Limb (tissue), 2 donors: ENCODE results near the gene SLC35G6.
"Not testable (repeated sequence)": the region's sequence is repeated elsewhere in the genome, so short reads cannot be mapped to it uniquely, and the experiment has no call there.

Source experiments
- DNase-seq, 2 donors: peaks; one replicate each; pipeline ENCODE4 v3.0.0-alpha.2; 2016; ENCODE audit errors: extremely low spot score in 2 of 2

Gene SLC35G6

GRCh38 chr17:7481275-7481674 is at the start of gene SLC35G6:
TSS of gene SLC35G6 (plus strand) at chr17:7481446. CDS start at chr17:7481517, 71 bp downstream.
- DNase-seq, result not testable (repeated sequence)

DNA sequence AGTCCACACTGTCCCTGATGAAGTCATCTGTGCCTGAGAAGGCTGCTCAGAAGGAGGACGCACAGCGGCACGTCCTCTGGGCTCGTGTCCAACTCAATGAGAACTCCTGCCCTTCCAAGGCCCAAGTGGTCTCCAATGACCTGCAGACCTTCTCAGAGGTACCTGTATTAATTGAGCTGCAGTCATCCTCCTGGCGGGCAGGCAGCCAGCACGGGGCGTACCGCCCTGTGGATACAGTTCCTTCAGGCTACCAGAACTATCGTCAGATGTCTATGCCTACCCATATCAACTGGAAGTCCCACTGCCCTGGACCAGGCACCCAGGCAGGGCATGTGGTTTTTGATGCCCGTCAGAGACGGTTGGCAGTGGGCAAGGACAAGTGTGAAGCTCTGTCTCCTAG is 49.0 kb upstream of the SLC35G6 start:
- no peak for DNase-seq

- DNase-seq, result peak in 1 of 2 donors; percentile 69
Observed at GRCh38 chr17:7435676-7436555, 45.3 kb upstream of the SLC35G6 start.

DNA sequence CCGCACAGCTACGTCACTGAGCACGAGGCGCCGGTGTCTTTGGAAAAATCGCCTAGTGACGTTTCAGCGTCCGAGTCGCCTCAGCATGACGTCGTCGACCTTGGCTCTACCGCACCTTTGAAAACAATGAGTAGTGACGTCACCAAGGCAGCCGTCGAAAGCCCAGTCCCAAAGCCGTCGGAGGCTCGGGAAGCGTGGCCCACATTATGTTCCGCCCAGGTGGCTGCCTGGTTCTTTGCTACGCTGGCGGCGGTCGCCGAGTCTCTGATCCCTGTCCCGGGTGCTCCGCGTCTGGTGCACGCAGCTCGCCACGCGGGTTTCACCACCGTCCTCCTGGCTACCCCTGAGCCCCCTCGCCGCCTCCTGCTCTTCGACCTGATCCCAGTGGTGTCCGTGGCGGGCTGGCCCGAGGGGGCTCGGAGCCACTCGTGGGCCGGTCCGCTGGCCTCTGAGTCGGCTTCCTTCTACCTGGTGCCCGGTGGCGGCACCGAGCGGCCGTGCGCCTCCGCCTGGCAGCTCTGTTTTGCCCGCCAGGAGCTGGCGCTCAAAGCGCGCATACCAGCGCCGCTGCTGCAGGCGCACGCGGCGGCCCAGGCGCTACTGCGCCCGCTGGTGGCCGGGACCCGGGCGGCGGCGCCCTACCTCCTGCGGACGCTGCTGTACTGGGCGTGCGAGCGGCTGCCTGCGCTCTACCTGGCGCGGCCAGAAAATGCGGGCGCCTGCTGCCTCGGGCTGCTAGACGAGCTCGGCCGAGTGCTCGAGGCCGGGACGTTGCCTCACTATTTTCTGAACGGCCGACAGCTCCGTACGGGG is 44.5 kb upstream of the SLC35G6 start:
- DNase-seq, result peak; percentile 69 to 85

DNA sequence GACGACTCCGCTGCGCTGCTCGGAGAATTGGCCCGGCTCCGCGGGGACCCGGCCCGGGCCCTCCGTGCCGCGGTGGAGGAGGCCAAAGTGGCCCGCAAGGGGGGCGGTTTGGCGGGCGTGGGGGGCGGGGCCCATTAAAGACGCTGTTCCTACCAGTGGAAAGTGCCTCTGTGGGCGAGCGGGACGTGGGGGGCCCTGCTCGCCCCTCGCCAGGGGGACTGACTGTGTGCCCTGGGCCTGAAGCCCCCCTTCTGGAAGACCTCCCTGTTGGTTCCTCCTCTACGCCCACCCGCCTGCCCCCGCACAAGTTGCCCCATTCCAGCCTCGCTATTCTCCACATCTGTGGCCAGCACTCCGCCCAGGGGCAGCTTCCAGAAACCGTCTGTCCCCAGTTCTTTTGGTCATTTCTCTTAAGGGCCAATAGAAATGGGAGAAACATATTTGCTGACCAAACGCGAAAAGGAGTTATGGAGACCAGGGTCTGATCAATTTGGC is 43.8 kb upstream of the SLC35G6 start:
- no peak for DNase-seq

- DNase-seq, result peak in 1 of 2 donors; percentile 79
Observed at GRCh38 chr17:7437950-7438614, 43.2 kb upstream of the SLC35G6 start.

GRCh38 chr17:7438656-7439460 is 42.4 kb upstream of the SLC35G6 start:
- DNase-seq, result no peak

- DNase-seq, result peak in 1 of 2 donors; percentile 51
Observed at GRCh38 chr17:7439462-7440112, 41.7 kb upstream of the SLC35G6 start, which contains the start of gene FGF11. TSS of gene FGF11 (plus strand) at chr17:7439512. CDS start at chr17:7439621, 109 bp downstream.

GRCh38 chr17:7440113-7440833 is 41.0 kb upstream of the SLC35G6 start:
- DNase-seq, result peak in 1 of 2 donors; percentile 86

- peak in 1 of 2 donors; percentile 55 for DNase-seq
Observed at GRCh38 chr17:7440834-7441195, 40.4 kb upstream of the SLC35G6 start.

DNA sequence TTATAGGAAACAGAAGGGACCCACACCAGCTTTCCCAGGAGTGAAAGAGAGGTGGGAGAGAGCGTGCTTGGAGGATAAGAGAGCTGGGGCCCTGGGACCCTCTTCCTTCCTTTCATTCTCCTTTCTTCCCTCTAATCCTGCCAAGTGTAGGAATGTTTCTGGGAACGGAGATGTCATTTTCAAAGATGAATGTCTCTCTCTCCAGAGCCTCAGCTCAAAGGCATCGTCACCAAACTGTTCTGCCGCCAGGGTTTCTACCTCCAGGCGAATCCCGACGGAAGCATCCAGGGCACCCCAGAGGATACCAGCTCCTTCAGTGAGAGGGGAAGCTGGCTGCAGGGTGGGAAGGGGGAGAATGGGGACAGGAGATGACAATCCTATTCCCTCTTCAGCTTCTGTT is 40.0 kb upstream of the SLC35G6 start:
- no peak for DNase-seq

DNA sequence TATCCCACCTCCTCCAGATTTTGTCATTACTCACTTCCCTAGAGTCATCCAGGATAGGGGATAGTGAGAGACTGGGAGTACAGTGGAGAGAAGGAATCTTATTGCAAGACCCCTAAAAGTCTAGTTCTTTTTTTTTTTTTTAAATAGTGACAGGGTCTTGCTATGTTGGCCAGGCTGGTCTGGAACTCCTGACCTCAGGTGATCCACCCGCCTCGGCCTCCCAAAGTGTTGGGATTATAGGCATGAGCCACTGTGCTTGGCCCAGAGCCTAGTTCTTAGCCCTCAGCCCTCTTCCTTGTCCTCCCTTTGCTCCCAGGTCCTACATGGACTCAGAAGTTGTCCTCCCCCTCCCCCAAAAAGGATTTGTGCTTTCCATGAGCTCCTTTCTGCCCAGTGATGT is 39.1 kb upstream of the SLC35G6 start:
- DNase-seq, result no peak

GRCh38 chr17:7443499-7444485 is 37.5 kb upstream of the SLC35G6 start:
- DNase-seq, result no peak

- DNase-seq, result peak; percentile 53 to 74
Observed at GRCh38 chr17:7444682-7445618, 36.3 kb upstream of the SLC35G6 start, which contains the start of gene CHRNB1. TSS of gene CHRNB1 (plus strand) at chr17:7445061. CDS start at chr17:7445128, 67 bp downstream.

DNA sequence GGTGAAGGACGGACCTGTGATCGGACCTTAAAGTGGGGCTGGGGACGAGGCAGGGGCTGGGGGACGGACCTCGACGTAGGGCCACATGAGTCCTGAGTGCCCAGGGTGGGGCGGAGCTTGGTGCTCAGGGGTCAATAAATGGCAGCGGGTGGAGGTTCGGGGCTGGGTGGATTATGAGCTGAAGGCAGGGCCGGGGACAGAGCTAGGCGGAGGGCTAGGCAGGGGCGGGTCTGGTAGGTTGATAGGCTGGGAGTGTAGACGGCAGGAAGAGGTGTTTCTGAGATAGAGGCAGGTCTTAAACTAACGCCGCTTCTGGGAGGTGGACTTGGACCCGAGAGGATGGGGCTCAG is 35.7 kb upstream of the SLC35G6 start:
- DNase-seq, result no peak

- no peak for DNase-seq
Observed at GRCh38 chr17:7448461-7448860, 32.8 kb upstream of the SLC35G6 start.

- no peak for DNase-seq
Observed at GRCh38 chr17:7459961-7460545, 21.2 kb upstream of the SLC35G6 start.
